ENCODE results near the gene STX1A.
"Not testable (repeated sequence)": the region's sequence is repeated elsewhere in the genome, so short reads cannot be mapped to it uniquely, and the experiment has no call there.

The STX1A gene

DNA sequence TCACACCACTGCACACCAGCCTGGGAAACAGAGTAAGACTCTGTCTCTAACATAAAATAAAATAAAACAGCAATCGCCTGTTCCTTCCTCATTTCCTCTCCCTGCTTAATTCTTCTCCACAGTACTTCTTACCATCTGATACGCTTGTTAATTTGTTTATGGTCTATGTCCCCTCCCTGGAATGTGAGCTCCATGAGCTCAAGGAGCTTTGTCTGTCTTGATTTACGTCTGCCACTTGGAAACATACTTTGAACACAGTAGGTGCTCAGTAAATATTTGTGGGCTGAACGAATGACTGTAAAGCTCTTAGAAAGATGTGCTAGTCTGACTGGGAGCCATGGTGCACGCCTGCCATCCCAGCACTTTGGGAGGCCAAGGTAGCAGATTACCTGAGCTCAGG, 9.1 kb upstream of the STX1A start:
- Histone ChIP-seq H3K27me3 (no peaks in the 10 kb centered on the region; the same call in 1 of the 2 replicates), H3K36me3 (no peaks in the 10 kb centered on the region), H3K4me3 (ENCODE audit: low read depth, low read length) (no peak overlapping the region), H3K9me3 (no peaks in the 10 kb centered on the region), H3K4me1 (no peaks in the 10 kb centered on the region)
- no peak for DNase-seq
- TF ChIP-seq CTCF (IDR thresholded peaks at IDR 0.05; ENCODE audit: low read depth, low read length) = no peak

- DNase-seq = no peak
- Histone ChIP-seq H3K4me1 (no peaks in the 10 kb centered on the region), H3K27me3 (no peaks in the 10 kb centered on the region; the same call in 1 of the 2 replicates), H3K36me3 (no peaks in the 10 kb centered on the region), H3K9me3 (no peaks in the 10 kb centered on the region), H3K4me3 (ENCODE audit: low read depth, low read length) (no peak overlapping the region)
- no peak for TF ChIP-seq CTCF (IDR thresholded peaks at IDR 0.05; ENCODE audit: low read depth, low read length)
Measured at GRCh38 chr7:73727952-73728351, 8.5 kb upstream of the STX1A start.

GRCh38 chr7:73726083-73726466, 6.6 kb upstream of the STX1A start:
- no peaks in the 10 kb centered on the region; the same call in 1 of the 2 replicates for H3K27me3 ChIP-seq
- no peaks in the 10 kb centered on the region for H3K9me3 ChIP-seq
- H3K36me3 ChIP-seq = no peaks in the 10 kb centered on the region
- no peak for TF ChIP-seq CTCF (IDR thresholded peaks at IDR 0.05; ENCODE audit: low read depth, low read length)
- H3K4me3 ChIP-seq (ENCODE audit: low read depth, low read length) = no peak overlapping the region
- no peak for DNase-seq
- H3K4me1 ChIP-seq = no peaks in the 10 kb centered on the region

- TF ChIP-seq CTCF (IDR thresholded peaks at IDR 0.05; ENCODE audit: low read depth, low read length) = no peak
- Histone ChIP-seq H3K9me3 (no peaks in the 10 kb centered on the region), H3K36me3 (no peaks in the 10 kb centered on the region), H3K4me1 (no peaks in the 10 kb centered on the region; the same call in 1 of the 2 replicates), H3K4me3 (ENCODE audit: low read depth, low read length) (no peak overlapping the region), H3K27me3 (no peaks in the 10 kb centered on the region; the same call in 1 of the 2 replicates)
- DNase-seq = no peak
Measured at GRCh38 chr7:73723813-73724212, 4.3 kb upstream of the STX1A start.

GRCh38 chr7:73722785-73723184, 3.3 kb upstream of the STX1A start:
- no peak for TF ChIP-seq CTCF (IDR thresholded peaks at IDR 0.05; ENCODE audit: low read depth, low read length)
- H3K4me3 ChIP-seq (ENCODE audit: low read depth, low read length) = no peak overlapping the region
- DNase-seq = no peak
- H3K27me3 ChIP-seq = no peaks in the 10 kb centered on the region
- H3K4me1 ChIP-seq = no peaks in the 10 kb centered on the region; the same call in 1 of the 2 replicates
- H3K36me3 ChIP-seq = no peaks in the 10 kb centered on the region
- H3K9me3 ChIP-seq = no peaks in the 10 kb centered on the region

DNA sequence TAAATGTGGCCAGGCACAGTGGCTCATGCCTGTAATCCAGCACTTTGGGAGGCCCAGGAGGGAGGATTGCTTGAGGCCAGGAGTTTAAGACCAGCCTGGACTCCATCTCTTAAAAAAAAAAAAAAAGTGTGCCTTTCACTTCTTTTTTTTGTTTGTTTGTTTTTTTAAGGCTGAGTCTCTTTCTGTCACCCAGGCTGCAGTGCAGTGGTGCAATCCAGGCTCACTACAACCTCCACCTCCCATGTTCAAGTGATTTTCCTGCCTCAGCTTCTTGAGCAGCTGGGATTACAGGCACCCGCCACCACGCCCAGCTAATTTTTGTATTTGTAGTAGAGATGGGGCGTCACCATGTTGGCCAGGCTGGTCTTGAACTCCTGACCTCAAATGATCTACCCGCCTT, 2.7 kb upstream of the STX1A start:
- not testable (repeated sequence) for H3K27me3 ChIP-seq; H3K9me3 ChIP-seq; H3K36me3 ChIP-seq; DNase-seq; H3K4me3 ChIP-seq (ENCODE audit: low read depth, low read length); H3K4me1 ChIP-seq

DNA sequence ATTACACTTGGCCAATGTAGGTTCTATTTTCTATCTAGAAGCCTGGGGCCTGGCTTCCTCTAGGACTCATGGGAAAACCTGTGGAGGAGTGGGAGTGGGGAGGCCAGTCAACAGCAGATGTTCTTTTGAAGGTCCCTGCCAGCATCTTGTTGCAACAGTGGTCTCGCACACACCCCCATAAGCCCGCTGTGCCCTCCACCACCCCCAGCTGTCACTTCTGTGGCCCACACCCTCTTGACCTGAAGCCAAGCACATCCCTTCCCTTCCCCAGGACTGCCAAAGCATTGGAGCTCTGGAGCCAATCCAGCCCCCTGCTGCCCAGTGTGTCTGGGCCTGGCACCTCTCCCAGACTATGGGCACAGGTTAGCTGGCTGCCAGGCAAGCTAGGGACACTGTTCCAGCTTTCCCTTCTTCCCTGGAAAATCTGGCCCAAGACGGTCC, 1.9 kb upstream of the STX1A start:
- no peaks in the 10 kb centered on the region for H3K27me3 ChIP-seq
- no peak for TF ChIP-seq CTCF (IDR thresholded peaks at IDR 0.05; ENCODE audit: low read depth, low read length)
- H3K9me3 ChIP-seq = no peaks in the 10 kb centered on the region
- H3K4me3 ChIP-seq (ENCODE audit: low read depth, low read length) = no peak overlapping the region
- H3K4me1 ChIP-seq = peaks cover 5% of the 10 kb centered on the region
- DNase-seq = no peak
- H3K36me3 ChIP-seq = no peaks in the 10 kb centered on the region

DNA sequence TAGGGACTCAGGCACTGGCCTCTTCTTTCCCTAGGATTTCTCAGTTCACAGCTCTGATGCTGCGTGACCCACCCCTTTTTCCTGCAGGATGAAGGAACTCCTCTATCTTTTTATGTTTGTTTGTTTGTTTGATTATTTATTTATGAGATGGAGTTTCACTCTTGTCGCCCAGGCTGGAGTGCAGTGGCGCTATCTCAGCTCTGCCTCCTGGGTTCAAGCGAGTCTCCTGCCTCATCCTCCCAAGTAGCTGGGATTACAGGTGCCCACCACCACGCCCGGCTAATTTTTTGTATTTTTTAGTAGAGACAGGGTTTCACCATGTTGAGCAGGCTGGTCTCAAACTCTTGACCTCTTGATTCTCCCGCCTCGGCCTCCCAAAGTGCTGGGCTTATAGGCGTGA, 974 bp upstream of the STX1A start:
- not testable (repeated sequence) for DNase-seq; H3K4me3 ChIP-seq (ENCODE audit: low read depth, low read length); H3K9me3 ChIP-seq; H3K27me3 ChIP-seq; H3K36me3 ChIP-seq
- H3K4me1 ChIP-seq = peaks cover 12% of the 10 kb centered on the region
